HT-29 (cell line): ENCODE results near the gene SCGN. TPM values are rescaled to one million over a fixed set of nuclear protein-coding genes. Genes with fewer than 3 reads are reported as not detected.

Experiments
- DNase-seq: peaks from one replicate; pipeline ENCODE4 v3.0.0-alpha.2; 2015; ENCODE audit warnings: low spot score
- total RNA-seq: library from RNA; depleted of rRNA; stranded (reverse); fragments of >200 nt; shearing (Covaris generic); gene quantifications from 2 replicates; pipeline ENCODE4 v1.2.3, GENCODE V29; 2014; rRNA removed

The SCGN gene, protein sequence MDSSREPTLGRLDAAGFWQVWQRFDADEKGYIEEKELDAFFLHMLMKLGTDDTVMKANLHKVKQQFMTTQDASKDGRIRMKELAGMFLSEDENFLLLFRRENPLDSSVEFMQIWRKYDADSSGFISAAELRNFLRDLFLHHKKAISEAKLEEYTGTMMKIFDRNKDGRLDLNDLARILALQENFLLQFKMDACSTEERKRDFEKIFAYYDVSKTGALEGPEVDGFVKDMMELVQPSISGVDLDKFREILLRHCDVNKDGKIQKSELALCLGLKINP
- not detected in 2 replicates for total RNA-seq

DNA sequence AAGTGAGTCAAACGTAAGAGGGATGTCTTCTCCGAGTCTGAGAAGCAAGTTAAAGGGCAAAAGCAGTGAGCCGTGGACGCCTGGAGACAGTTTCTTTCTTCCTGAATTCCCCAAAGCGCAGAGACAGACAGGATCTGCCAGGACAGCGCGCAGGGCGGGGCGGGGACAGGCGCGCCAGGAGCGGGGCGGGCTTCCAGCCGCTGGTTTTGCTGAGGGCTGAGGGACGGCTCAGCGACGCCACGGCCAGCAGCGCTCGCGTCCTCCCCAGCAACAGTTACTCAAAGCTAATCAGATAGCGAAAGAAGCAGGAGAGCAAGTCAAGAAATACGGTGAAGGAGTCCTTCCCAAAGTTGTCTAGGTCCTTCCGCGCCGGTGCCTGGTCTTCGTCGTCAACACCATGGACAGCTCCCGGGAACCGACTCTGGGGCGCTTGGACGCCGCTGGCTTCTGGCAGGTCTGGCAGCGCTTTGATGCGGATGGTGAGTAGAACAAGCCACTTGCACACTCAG, at the start of gene SCGN:
Gene SCGN, plus strand, starts transcription at position 209 of the 509 bp plus-strand sequence. Its CDS starts 189 bp downstream, at position 398.
- no peak for DNase-seq

DNA sequence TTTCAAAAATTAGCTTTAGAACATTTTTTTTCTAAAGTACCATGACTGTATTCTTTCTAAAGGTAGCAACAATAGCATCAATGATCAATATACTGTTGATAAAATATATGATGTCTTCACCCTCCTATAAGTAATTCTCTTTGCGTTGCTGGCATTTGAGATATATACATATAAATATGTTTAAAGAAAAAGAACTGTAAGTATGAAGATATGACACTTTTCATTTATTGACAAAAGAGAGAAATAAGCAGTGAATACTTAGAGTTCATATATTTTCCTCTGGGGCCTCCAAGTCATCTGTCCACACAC, 49.4 kb upstream of the SCGN start:
- DNase-seq, result no peak

DNA sequence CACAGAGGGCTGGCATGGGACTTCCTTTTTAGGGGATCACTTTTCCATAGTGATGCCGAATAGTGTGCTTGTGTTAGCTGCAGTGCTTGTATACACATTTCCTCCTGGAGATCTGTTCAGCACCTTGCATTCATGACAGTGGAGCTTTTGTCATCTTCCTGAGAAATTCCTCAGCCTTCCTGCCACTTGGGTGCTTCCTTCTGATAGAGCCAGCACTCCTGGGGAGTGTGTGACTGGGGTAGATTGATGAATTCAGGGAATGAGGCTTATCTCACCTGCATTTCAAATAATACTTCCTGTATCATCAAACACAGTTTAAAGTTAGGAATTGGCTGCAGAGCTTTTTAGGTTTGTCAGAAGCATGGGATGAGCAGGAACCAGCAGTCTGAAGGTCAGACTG, 48.8 kb upstream of the SCGN start:
- DNase-seq, result no peak

DNA sequence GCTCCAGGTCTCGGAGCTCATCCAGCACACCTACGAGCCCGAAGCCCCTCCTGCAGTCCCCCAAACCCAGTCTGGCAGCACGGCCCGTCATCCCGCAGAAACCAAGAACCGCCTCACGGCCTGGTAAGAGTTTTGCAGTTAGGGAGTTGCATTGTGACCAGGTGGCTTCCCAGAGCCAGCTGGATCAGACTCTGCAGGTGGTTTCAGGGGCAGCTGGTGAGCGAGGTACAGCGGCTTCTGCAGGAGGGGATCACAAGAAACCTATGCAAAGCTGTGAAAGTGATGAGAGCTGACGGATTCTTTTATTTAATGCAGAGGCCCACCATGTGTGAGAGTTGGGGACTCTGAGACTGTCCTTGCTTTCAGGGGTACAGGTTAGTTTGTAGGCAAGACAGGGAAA, 45.9 kb upstream of the SCGN start:
- DNase-seq, result no peak

DNA sequence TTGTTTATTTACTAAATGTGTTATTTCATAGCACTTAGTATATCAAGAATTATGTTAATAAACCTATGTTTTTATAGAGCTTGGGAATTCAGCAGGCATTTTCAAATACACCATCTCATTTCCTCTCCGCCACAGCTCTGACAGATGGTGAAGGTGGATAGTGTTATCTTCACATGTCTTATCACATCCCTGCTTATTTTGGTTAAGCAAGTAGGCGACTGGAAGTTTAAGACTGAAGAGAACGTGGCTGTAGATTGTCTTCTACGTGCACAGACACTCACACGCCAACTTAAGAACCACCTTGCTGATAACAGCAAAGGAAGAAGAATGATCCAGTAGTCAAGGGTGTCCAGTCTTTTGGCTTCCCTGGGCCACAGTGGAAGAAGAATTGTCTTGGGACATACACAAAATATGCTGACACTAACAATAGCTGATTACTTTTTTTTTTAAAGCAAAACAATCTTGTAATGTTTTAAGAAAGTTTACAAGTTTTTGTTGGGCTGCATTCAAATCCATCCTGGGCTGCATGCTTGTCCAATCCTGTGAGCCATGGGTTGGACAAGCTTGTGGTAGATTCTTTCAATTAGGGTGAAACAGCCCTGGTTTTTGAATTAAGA, 43.3 kb upstream of the SCGN start:
- no peak for DNase-seq

DNA sequence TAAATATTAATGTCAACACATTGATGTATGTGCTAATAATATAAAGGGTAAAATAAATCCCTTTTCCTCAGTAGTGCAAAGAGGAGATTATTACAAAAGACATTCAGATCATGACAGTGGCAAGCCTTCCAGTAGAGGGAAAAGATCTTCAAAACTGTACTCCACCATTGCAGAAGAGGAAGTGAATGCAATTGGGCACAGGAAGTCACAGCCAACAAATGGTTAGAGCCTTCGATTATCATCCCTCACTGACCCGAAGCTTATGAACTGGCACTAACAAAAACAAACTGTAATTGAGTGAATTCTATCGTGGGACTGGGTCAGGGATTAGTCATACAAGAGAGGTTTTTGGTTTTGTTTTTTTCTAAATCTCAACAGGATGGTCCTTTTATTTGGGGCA, 39.3 kb upstream of the SCGN start:
- no peak for DNase-seq

DNA sequence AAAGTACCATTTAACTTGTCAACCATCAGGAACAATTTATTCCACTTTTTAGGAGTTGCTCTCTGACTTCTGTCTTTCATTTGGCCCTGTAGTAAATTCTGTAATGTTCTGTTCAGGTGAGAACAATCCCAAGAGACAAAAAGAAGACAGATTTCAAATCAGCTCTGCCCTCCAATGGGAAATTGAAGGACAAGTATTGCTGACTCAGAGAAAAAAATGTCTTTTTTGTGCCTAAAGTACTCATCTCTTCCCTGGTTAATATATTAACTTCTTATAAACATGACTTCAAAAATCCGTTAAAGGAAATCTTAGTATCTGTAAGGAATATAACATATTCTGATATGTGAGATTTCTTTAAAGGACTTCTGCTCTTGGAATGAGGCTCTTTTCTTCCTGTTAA, 38.6 kb upstream of the SCGN start:
- no peak for DNase-seq

DNA sequence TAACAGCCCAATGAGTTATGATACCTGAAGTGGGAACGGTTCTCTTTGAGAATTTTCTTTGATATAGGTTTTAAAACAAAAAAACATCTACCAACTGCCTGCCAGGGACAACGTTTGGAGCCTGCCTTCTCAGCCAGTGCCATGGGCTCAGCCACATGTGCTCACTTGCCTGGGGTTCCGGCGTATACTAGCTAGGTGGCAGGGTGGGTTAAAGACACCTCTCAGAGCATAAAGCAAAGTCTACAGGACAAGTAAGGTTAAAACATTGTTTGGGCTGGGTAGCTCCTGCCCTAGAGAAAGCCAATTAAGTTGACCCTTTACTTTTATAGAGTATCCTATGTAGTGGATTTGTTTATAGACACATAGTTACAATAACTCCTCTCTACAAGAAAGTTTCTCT, 38.0 kb upstream of the SCGN start:
- no peak for DNase-seq

DNA sequence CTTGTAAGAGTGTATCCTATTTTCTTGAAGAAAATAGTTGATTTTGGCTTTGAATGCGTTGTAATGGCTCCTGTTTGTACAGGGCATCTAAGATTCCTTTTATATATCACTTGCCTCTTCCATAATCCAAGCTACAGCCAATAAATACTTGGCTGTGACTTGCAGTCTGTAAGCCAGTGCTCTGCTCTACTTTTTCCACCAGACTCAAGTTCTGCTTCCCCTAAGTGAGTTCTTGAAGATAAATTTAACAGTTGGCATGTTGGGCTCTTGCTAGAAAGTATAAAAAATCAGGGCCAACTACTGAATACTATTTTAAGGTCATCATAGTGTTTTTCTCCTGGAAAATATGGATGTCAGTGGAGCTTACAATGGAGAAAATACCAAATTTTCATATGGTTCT, 36.5 kb upstream of the SCGN start:
- no peak for DNase-seq

DNA sequence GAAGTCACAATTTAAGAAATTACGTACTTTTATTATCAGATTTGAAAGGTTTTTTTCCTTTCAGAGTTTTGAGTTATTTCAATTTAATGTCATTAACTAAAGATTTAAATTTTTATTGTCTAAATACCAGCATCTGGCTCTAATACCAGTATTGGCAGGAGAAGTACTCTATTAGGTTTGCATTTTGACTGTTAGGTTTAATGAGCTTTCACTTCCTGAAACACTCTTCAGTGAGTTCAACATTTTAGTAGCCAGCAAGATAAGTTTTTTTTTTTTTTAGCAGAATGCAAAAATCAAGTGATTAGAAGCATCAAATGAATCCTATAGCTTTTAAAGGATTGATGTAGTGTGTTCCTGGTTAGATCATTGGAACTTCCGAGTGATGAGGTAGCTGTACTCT, 34.0 kb upstream of the SCGN start:
- DNase-seq, result no peak

DNA sequence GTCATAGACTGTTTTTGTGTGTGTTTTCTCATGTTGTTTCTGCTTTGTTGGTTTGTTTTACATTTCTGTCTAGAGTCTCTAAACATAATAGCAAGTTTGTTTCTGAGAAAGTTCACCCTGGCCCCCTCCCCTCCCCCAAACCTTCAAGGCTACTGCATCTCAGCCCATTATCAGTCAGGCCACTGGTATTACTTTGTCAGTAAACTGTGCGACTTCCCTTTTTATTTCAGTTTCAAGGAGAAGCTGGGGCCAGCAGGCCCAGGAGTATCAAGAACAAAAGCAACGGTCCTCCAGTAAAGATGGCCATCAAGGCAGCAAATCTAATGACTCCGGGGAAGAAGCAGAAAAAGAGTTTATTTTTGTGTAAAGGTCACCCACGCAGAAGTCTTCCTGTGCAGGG, 32.8 kb upstream of the SCGN start:
- no peak for DNase-seq

DNA sequence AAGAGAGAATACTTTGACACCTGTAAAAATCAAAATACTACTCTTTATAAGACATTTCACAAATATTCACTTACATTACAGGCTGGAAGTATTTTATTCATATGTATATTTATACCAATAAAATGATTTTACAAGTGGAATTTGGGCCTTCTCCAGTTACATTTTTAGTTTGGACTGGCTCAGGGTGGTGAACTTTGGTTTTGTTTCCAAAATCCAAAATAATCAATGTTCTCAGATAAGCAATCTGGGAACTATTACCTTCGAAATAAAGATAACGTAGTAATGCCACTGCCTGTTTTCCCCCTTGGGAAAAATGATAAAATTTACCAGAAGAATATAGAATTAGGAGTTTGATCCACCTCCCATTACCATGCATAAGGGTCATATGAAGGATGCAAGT, 31.6 kb upstream of the SCGN start:
- DNase-seq, result no peak

DNA sequence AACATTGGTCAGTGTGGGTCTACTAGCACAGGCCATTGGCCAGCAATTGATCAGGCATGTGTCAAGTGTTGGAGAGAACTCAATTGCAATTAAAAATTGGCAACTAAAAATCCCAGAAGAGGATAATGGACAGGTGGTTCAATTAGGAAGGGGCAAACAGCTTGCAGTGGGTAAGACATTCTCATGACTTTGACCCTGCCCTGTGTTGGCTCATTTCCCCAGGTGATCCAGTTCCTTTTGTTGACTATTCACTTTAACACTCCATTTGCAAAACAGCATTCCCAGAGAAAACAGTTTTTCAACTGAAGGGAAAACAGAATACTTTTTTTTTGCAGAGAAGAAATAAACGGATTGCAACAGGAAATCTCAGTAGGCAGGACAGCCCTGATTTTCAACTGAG, 28.9 kb upstream of the SCGN start:
- DNase-seq, result no peak

DNA sequence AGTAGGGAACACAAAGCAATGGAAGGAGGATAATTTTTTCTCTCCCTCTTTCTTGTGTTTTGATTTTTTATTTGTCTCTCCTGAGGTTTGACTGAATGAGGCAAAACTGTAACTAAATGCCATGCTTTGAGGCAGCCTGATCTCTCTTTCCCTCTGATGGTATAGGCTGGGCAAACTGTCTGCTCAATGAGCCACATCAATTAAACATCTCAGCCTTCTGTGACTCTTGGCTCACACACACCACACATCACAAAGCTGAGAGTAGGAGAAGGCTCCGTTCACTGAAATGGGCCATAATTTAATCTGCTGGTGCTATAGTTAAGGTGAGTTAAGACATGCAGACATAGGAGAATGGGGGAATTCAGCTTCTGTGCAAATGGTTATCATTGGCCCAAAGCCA, 28.1 kb upstream of the SCGN start:
- DNase-seq, result no peak

DNA sequence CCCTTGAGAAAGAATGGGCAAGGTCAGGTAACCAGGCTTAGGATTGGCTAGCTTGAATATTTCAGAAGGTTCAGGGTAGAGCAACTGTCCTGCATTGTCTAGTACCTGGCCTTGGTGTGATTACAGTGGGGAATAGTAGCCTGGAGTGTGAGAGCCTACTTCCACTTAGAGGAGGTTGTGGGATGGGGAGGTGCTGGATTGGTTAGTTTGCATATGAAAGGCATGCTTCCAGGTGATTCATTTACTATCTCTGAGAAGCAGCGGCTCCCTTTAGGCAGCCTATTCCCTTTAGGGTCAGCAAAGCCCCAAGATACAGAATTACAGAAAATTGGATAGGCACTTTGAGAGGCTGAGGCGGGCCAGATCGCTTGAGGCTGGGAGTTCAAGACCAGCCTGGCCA, 25.0 kb upstream of the SCGN start:
- DNase-seq, result no peak

DNA sequence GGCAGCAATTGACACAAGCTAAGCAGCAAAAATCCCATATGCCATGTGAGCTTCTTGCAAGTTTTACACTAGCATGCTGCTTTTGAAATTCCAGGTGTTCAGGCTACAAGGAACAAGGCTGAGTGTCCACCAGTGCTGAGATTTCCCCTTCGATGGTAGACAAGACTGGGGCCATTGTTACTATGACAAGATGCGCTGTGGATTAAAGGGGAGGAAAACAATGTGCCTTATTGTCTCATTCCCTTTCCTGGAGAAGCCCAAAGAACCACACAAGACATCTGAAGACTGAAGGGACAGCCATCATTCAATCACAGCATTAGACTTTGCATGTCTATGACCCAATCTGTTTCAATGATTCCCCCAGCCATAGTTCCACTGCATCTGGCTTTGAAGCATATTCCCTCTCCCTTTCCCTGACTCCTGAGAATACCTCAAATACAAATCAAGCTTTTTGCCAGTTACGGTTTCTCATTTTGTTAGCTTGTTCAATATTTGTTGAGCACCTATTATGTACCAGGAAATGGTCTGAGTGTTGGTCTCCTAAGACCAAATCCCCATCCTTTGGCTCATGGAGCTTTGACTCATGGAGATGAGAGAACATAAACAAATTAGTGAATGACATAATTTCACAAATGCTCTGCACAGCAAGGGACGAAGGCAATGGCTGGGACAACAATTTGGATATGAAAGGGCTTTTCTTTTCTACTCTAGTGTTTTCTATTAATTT, 23.4 kb upstream of the SCGN start:
- no peak for DNase-seq

DNA sequence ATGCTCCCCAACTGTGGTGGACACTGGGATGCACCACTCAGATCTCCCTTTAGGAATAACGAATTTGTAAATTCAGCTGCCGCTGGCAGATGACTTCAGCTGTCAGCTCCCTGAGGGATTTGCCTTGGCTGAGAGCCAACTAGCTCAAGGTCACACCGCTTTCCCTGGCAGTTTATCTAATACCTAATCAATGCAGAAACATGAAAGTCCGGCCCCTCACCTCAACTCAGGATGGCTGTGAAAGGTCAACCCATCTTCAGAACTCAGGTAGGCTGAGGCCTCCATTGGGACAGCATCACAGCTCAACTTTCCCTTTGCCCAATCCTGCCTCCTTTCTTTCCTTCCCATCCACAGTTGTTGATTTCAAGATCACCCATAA, 22.8 kb upstream of the SCGN start:
- DNase-seq, result no peak

DNA sequence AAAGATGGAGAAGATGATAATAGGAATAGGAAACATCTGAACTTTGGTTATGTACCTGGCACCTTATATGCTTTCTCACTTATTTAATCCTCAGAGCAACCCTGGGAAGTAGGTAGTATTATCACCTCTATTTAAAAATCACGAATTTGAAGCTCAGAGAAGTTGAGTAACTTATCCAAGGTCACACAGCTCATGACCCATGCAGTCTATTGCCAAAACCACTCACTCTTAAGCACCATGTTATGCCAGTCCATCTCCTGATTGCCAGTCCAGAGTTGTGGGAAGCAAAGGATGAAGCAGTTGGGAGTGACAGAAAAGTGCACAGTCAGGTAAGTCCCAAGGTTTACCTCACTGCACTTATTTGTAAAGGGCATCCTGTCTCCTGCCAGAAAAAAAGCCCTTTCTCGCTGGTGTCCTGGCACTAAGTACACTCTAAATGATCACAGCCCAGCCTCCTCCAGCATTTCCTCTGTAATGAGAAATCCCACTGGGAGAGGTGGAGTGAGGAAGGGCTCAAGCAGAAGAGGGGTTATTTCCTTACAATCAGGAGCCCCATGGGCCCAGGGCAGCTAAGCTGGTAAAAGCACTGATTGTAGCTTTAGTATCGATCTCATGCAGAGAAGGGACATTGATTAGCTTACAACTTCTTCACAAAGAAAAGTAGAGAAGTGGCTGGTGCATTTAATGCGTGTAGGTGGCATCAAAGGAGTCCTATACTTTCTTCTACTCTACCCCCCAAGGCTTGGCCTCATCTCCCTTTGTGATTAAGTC, 21.3 kb upstream of the SCGN start:
- DNase-seq, result no peak

DNA sequence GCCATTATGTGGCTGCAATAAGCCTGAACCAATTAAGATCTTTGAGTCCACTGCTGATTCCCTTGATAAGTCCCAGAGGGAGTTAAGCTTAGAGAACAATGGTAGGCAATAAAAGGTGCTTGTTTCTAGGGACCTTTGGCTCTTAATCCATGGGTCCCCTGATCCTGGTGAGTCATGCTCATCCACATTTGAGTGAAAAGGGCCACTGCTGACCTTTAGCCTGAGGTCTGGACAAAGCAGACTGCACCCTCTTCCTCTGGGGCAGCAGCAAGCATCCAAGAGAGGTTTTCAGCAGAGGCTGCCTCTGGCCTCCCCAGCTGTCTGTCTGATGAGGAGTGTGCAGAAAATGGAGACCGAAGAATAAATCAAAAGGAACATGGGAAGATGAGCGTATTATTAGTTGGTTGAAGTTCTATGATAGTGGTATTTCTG, 16.1 kb upstream of the SCGN start:
- DNase-seq, result no peak

DNA sequence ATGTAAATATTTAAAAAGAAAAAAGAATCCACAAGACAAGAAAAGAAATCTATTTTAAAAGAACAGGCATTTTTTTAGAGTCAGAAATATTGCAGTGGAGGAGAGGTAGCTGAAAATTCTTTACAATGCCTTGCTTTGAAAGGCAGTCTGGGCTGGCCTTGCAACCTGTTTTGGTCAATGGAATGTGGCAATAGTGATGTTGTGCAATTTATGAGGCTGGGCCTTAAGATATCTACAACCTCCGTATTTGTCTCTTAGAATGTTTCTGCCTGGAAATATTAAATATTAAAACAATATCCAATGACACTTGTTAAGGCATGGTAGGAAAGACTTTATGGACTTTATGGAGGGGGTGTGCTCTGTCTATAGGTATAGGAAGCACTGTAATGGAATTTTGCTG, 14.8 kb upstream of the SCGN start:
- no peak for DNase-seq

DNA sequence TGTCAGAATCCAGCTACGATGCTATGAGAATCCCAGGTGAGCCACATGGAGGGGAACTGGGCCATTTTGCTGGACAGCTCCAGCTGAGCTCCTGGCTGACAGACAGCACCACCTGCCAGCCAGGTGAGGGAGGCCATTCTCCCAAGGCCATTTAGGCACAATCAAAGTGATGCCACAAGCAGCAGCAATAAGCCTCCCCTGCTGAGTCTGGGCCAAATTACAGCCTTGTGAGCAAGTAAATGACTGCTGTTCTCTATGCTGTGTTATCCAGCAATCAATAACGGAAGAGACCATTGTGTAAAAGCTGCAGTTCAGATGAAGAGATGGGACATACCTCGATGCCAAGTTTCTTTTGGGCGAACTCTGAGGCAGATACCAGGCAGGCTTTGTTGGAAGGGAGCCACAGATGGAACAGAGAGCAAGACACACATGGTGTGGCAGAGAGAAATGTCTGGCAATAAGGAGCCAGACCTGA, 14.0 kb upstream of the SCGN start:
- peak; percentile 38 for DNase-seq

DNA sequence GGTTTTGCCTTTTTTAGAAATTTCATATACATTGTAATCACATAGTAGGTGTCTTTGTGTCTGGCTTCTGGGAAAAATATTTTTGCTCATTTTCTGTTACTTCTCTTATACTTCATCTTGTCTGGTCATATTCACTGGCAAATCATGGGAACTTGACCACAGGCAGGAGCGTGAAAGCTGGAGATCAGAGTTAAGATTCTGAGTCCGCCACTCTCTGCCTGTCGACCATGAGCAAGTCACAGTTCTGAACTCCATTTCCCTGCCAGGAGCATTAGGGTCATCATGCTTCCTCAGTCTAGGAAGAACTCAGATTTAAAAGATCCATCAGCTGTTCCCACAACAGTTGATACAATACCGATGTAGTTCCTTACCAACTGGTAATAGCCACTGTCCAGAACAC, 12.4 kb upstream of the SCGN start:
- no peak for DNase-seq
